Kidney epithelial cell (primary cell): Measurements from ENCODE around the gene TECPR2. TPM values are rescaled to one million over a fixed set of nuclear protein-coding genes. Genes with fewer than 3 reads are reported as not detected.

Source experiments
- DNase-seq: peaks from one replicate; pipeline ENCODE4 v3.0.0-alpha.2; 2010; ENCODE audit warnings: low read depth
- H3K27me3 ChIP-seq: 2 replicates; pipeline ENCODE4 v1.6.0; 2011; ENCODE audit warnings: low read length; ENCODE audit not compliant: control insufficient read depth, insufficient read depth
- H3K36me3 ChIP-seq: 2 replicates; pipeline ENCODE4 v1.5.1; 2011; ENCODE audit warnings: low read length; ENCODE audit not compliant: control insufficient read depth, insufficient read depth
- H3K4me3 ChIP-seq: 2 replicates; pipeline ENCODE4 v1.5.1; 2011; ENCODE audit warnings: low read depth, mild to moderate bottlenecking, control low read depth, low read length
- CTCF ChIP-seq: IDR thresholded peaks from 2 replicates; pipeline ENCODE4 v1.5.1; 2011; ENCODE audit warnings: mild to moderate bottlenecking, moderate library complexity, low read length, control low read depth, inconsistent platforms; ENCODE audit not compliant: insufficient read depth, poor library complexity, severe bottlenecking
- total RNA-seq: library from RNA; depleted of rRNA; stranded (reverse); fragments of >200 nt; gene quantifications from 2 replicates; pipeline ENCODE4 v1.2.3, GENCODE V29; 2015

TECPR2 gene
- total RNA-seq, 1 donor from 2014 or later, result 16.6 TPM

GRCh38 chr14:102504328-102504999 lies 141.7 kb downstream of the TECPR2 start:
- H3K36me3 ChIP-seq, result no peaks in the 10 kb centered on the region
- DNase-seq, result no peak
- TF ChIP-seq CTCF, result no peak
- no peak overlapping the region for H3K4me3 ChIP-seq
- H3K27me3 ChIP-seq, result no peaks in the 10 kb centered on the region

GRCh38 chr14:102505000-102505619 lies 142.4 kb downstream of the TECPR2 start:
- no peak for DNase-seq
- no peaks in the 10 kb centered on the region for H3K27me3 ChIP-seq
- no peak overlapping the region for H3K4me3 ChIP-seq
- no peak for TF ChIP-seq CTCF
- H3K36me3 ChIP-seq, result no peaks in the 10 kb centered on the region

- H3K4me3 ChIP-seq, result no peak overlapping the region
- no peak for TF ChIP-seq CTCF
- H3K36me3 ChIP-seq, result no peaks in the 10 kb centered on the region
- H3K27me3 ChIP-seq, result no peaks in the 10 kb centered on the region
- DNase-seq, result no peak
Observed at GRCh38 chr14:102505775-102506625, 143.3 kb downstream of the TECPR2 start.

GRCh38 chr14:102506626-102506925 lies 143.8 kb downstream of the TECPR2 start:
- no peaks in the 10 kb centered on the region for H3K27me3 ChIP-seq
- no peak for TF ChIP-seq CTCF
- DNase-seq, result no peak
- H3K36me3 ChIP-seq, result no peaks in the 10 kb centered on the region
- no peak overlapping the region for H3K4me3 ChIP-seq

- no peak overlapping the region for H3K4me3 ChIP-seq
- H3K36me3 ChIP-seq, result no peaks in the 10 kb centered on the region
- TF ChIP-seq CTCF, result no peak
- no peaks in the 10 kb centered on the region for H3K27me3 ChIP-seq
- DNase-seq, result no peak
Observed at GRCh38 chr14:102507081-102507856, 144.5 kb downstream of the TECPR2 start.
